ENCODE results near the gene RNF130.

The RNF130 gene, protein sequence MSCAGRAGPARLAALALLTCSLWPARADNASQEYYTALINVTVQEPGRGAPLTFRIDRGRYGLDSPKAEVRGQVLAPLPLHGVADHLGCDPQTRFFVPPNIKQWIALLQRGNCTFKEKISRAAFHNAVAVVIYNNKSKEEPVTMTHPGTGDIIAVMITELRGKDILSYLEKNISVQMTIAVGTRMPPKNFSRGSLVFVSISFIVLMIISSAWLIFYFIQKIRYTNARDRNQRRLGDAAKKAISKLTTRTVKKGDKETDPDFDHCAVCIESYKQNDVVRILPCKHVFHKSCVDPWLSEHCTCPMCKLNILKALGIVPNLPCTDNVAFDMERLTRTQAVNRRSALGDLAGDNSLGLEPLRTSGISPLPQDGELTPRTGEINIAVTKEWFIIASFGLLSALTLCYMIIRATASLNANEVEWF

DNA sequence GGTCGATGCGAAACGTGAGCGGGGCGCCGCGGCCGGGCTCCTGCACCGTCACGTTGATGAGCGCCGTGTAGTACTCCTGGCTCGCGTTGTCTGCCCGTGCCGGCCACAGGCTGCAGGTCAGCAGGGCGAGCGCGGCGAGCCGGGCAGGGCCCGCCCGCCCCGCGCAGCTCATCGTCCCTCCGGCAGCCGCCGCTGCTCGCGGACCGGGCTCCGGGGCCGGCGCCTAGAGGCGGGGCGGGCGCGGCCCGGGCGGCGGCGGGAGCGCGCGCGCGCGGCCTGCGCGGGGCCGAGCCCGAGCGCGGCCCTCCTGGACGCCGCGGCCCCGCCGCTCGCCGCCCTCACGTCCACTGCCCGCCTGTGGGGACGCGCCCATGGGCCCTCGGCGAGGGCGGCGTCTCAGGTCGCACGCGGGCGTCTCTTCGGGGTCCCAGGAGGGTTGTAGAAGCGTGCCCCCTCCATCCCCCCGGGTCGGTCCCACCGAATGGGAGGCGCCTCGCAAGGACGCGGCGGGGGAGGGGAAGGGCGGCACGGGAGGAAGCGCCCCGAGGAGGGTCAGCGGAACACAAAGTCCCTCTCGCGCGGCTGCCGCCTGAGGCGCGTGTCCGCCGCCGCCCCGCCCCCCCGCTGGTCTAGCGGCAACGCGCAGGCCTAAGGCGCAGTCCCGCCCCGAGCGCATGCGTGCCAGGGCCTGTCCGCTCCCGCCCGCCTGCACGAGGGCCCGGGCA lies at the start of gene RNF130:
TSS of gene RNF130 (minus strand) at position 229 of the 725 bp plus-strand sequence. CDS start at position 172, 57 bp downstream.
- Mint-ChIP-seq H3K4me1 (peaks cover 30% of the 10 kb centered on the region), H3K36me3 (peaks cover 10% of the 10 kb centered on the region), H3K4me3 (peak within 1 kb of the TSS; percentile 79), H3K27ac (peak within 1 kb of the TSS; percentile 78), H3K9me3 (peaks cover 2% of the 10 kb centered on the region)
- peak; percentile 89 for ATAC-seq
- DNase-seq (ENCODE audit: low spot score in 2 of 2), result peak; percentile 90 to 94

DNA sequence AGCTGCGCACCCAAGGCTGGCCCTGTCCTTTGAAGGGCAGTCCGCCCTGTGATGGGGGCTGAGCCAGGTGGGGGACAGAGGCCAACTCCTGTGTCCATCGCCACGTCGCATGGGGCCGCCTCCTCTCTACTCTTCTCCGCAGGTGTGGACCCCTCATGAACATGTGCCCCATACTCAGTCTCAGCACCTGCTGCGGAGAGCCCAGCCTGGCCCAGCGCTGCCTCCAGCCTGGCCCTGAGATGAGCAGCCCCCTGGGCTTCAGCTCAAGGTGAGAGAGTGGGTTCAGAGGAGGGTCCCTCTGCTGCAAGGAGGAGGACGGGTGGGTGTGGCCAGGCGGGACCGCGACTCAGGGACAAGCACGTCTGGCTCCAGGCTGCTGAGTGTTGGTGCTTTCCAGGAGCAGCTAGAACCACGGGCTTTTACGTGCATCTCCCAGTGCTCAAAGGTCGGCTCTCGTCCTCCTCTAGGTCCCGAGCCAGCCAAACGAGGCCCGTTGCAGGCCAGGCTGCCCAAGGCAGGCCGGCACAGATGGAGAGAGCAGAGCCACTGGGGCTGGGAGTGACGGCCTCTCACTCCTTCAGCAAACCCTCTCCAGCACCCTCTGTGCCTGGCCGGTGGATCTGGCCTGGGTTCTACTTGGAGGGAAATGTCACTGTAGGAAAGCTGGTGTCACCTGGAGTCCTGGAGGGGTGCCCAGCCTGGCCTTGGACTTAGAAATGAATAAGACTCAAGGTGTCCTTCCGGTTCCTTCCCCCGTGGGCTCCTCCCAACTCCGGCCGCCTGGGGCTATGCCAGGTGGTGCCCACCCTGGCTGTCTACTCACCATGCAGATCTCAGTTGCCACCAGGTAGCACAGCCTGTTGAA lies 48.9 kb upstream of the RNF130 start:
- peak; percentile 7 for ATAC-seq
- DNase-seq (ENCODE audit: low spot score in 2 of 2), result no peak
- Mint-ChIP-seq H3K27ac (no peak overlapping the region), H3K4me3 (no peak overlapping the region), H3K36me3 (no peaks in the 10 kb centered on the region), H3K9me3 (no peaks in the 10 kb centered on the region), H3K4me1 (no peaks in the 10 kb centered on the region)

DNA sequence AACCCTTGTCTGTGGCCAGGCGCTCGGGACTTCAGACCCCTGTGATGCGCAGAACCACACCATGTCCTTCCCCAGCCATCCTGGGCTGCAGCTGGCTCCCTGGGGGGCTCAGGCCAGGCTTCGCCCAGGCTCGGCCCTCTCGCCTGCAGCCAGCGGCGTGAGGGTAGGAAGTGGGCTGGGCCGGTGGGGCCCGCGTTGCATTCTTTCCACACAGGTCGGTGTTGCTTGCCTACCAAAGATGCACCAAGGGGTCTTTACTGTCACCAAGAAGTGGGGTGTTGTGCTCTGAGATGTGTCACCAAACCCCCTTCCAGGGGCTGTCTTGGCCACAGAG lies 48.3 kb upstream of the RNF130 start:
- no peaks in the 10 kb centered on the region for H3K9me3 Mint-ChIP-seq
- no peak overlapping the region for H3K27ac Mint-ChIP-seq
- H3K4me3 Mint-ChIP-seq, result no peak overlapping the region
- no peaks in the 10 kb centered on the region for H3K4me1 Mint-ChIP-seq
- peak; percentile 9 for ATAC-seq
- no peaks in the 10 kb centered on the region for H3K36me3 Mint-ChIP-seq
- DNase-seq (ENCODE audit: low spot score in 2 of 2), result no peak

DNA sequence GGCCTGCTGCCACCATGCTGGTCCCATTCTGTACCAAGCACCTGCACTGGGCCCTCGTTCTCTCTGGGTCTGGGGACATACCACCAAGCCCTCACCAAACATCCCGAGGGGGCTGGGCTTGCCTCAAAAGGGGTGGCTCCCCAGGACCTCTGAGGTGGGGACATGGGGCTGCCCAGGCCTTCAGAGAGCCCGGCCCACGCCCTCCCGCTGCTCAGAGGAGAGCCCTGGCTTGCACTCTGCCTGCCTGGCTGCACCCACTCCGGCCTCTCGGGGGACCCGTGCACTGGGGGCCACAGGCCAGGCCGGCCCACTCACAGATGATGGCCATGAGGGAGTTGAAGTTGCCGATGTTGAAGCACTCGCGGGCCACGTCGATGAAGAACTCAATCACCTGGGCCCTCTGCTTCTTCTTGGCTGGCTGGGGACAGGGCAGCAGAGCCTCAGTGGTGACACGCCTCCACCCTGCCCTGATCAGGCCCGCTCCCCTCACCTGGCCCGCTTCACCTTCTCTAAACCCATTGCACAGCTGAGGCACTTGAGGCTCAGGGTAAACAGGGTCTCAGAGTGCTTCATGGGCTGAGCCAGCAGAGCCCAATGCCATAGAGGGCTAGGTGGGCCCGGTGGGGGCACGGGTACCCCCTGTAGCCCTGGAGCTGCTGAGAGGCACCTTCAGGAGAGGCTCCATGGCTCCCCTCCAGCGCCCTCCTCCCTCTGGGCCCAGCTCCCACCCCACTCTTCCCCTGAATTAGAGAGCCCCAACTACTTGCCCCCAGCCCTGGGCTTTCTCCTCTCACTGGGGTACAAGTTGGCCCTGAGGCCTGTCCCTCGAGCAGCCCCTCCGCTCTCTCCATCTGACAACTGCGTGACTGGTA lies 47.7 kb upstream of the RNF130 start:
- ATAC-seq (peak; percentile 31), DNase-seq (ENCODE audit: low spot score in 2 of 2) (no peak)
- no peaks in the 10 kb centered on the region for H3K36me3 Mint-ChIP-seq
- no peaks in the 10 kb centered on the region for H3K9me3 Mint-ChIP-seq
- H3K27ac Mint-ChIP-seq, result no peak overlapping the region
- no peak overlapping the region for H3K4me3 Mint-ChIP-seq
- no peaks in the 10 kb centered on the region for H3K4me1 Mint-ChIP-seq

DNA sequence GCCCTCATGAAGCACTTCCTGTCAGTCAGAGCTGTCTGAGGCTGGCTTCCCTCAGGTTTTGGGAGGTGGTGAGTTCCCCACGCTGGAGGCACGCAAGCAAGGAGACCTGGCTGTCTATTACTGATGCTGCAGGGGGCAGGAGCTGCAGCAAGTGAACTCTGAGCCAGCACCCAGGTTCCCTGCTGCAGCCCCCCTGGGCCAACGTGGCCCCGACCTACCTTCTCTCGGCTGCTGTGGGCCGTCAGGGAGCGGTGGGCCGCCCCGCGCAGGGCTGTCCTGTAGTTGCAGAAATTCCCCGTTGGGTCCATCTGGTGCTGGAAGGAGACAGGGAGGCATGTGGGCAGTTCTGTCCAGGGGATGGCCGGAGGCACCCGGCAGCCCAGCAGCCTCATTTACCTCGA lies 46.8 kb upstream of the RNF130 start:
- H3K36me3 Mint-ChIP-seq, result no peaks in the 10 kb centered on the region
- H3K27ac Mint-ChIP-seq, result no peak overlapping the region
- no peak overlapping the region for H3K4me3 Mint-ChIP-seq
- H3K4me1 Mint-ChIP-seq, result no peaks in the 10 kb centered on the region
- ATAC-seq (no peak), DNase-seq (ENCODE audit: low spot score in 2 of 2) (no peak)
- H3K9me3 Mint-ChIP-seq, result no peaks in the 10 kb centered on the region

DNA sequence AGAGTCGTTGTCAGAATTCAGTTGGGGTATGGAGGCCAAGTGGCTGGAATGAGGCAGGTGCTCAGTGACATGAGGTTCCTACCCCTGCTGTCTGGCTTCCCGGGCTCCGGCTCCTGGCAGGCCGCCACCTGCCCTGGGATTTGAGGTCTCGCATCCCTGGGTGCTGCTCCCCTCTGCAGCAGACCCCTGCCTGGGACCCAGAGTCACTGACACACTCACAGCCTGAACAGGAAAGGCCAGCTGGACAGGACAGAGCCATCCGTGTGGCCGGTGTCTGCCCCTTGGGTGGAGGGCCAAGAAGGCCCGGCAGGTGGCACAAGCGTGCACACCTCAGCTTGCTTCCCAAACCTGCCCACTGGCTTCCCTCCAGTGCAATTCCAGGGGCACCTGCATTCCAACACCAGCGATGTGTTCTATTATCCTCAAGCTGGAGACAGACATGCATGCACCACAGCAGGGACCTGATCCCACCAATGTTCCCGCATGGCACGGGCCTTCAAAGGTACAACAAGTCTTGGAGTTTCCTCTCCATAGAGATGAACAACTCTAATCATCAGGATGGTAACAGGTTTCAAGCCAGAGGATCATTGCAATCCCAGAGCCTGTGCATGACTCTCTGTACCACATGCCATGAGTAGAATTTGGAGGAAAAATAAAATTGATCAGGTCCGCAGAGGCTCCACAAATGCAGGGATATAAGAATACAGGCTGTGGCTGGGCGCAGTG lies 45.6 kb upstream of the RNF130 start:
- Mint-ChIP-seq H3K27ac (no peak overlapping the region), H3K4me1 (no peaks in the 10 kb centered on the region), H3K4me3 (no peak overlapping the region), H3K36me3 (no peaks in the 10 kb centered on the region), H3K9me3 (no peaks in the 10 kb centered on the region)
- ATAC-seq (no peak), DNase-seq (ENCODE audit: low spot score in 2 of 2) (no peak)

DNA sequence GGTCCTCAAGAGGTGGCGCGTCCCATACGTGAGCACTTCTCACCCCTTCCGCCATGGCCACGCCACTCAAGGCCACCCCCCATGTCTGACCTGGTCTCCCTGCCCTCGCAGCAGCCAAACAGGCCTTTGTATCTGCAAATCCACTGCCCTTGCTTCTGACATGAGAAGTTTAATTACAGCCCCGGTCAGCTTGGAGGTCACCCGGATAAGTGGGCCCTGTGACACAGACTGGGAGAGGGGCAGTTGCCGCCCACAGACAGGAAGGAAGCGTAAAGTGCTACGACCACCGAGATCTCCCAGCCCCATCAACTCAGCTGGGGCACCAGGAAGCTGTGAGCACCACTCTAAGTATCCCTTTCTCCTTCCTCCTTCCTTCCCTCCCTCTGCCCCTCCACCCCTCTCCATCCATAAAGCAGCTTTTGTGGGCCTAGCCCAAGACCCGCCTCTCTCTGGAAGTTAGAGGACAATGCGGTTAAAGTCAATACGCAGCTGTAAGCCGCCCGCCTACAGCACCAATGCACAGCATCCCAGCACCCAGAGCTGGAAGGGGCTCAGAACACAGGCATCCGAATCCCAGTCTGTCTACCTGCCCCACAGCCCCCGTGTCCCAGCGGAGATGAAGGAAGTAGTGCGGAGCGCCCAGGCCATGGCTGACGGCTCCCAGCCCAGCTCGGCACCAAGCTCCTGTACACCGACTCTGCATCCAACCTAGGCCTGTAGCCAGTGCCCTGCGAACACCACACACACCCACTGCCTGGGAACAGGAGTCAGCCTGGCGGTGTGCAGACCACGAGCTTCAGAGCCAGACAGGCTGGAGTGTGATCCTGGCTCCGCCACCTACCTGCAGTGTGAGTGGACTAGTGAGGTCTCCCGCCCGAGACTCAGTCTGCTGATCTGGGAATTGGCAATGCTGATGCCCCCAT lies 44.8 kb upstream of the RNF130 start:
- DNase-seq (ENCODE audit: low spot score in 2 of 2) (no peak), ATAC-seq (no peak)
- Mint-ChIP-seq H3K4me3 (no peak overlapping the region), H3K27ac (no peak overlapping the region), H3K9me3 (no peaks in the 10 kb centered on the region), H3K36me3 (no peaks in the 10 kb centered on the region), H3K4me1 (no peaks in the 10 kb centered on the region)

DNA sequence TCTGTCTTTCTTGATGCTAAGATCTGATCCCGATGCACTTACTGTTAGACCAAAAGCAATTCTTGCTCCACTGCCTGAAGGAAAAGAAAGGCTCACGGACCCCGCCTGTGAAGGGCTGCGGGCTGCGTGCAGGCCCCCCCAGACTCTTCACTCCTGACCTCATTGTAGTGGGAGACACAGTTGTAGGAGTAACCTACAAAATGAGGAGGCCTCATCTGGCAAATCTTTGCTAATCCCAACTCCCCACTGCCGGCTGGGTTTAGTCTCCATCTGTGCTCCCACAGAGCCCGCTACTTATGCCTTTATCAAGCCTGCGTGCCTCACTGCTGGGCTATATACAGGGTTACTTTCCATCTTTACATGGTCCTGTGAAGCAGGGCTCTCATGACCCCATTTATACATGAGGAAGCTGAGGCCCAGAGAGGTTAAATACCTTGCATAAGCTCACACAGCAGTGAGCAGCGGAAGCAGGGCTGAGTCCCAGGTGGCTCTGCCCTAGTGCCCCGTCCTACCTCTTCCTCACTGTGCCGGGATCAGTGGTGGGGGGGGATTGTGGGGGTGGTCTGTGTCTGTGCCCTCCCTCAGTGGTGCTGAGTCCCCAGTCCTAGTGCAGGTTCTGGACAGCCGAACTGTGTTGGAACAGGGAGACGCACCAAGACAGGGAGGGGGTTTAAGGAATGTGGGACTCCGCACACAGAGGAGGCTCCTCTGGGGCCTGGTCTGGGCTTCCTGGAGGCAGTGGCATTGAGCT lies 43.9 kb upstream of the RNF130 start:
- no peak overlapping the region for H3K4me3 Mint-ChIP-seq

DNA sequence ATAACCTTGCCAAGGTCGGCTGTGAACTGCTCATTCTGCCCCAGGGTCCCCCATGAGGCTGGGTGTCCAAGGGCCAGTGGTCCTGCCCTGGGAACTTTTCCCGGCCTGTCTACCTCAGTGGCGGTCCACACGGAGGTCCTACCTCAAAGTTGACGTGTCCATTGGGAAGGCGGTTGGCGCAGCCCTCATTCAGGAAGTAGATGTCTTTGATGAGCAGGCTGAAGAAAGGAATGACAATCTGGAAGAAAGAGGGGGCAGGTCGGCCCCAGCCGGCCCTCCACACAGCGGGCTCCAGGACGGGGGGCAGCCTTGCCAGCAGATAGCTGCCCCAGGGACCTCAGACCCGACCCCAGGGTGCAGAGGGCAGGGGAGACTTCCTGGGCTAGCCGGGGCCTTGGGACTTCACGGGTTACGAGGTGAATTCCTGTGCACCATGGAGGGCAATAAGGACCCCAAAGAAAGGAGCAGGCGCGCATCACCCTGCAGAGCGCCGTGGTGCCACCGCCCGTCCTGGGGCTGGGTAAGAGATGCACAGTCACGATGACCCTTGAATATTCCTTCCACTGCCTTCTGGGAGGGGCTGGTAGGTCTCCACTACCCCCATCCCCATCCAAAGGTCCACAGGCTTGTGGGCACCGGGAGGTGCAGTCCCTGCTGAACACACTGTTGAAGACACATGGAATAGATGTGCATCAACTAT lies 42.9 kb upstream of the RNF130 start:
- H3K9me3 Mint-ChIP-seq, result no peaks in the 10 kb centered on the region
- H3K27ac Mint-ChIP-seq, result no peak overlapping the region
- H3K36me3 Mint-ChIP-seq, result no peaks in the 10 kb centered on the region
- no peak overlapping the region for H3K4me3 Mint-ChIP-seq
- no peak for ATAC-seq
- H3K4me1 Mint-ChIP-seq, result no peaks in the 10 kb centered on the region
- no peak for DNase-seq (ENCODE audit: low spot score in 2 of 2)

More for the DNA sequence above, 43.9 kb upstream of the RNF130 start:
- Mint-ChIP-seq H3K27ac (no peak overlapping the region), H3K4me1 (no peaks in the 10 kb centered on the region), H3K36me3 (no peaks in the 10 kb centered on the region), H3K9me3 (no peaks in the 10 kb centered on the region)
- ATAC-seq (no peak), DNase-seq (ENCODE audit: low spot score in 2 of 2) (no peak)

DNA sequence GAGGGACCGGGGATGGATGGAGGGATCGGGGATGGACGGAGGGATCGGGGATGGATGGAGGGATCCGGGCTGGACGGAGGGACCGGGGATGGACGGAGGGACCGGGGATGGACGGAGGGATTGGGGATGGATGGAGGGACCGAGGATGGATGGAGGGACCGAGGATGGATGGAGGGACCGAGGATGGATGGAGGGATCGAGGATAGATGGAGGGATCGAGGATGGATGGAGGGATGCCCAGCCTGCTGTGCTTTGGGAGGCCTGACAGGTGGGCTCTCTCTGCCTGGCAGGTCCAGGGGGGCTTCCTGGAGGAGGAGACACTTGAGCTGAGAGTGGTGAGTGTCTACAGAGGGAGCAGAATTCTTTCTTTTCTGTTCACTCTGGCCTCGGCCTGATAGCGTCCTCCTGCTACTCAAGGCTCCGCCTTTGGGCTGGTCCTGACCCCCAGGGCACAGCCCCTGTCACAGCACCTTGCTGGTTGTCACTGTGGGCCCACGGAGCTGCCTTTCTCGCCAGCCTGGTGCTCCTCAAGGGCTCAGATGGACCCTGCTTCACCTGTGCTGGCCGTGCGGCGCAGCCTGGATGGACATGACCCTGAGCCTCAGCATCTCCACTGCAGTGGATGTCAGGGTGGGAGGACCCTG lies 42.2 kb upstream of the RNF130 start:
- Mint-ChIP-seq H3K4me3 (no peak overlapping the region), H3K9me3 (no peaks in the 10 kb centered on the region), H3K36me3 (no peaks in the 10 kb centered on the region), H3K27ac (no peak overlapping the region), H3K4me1 (no peaks in the 10 kb centered on the region)
- no peak for ATAC-seq
- DNase-seq (ENCODE audit: low spot score in 2 of 2), result no peak

DNA sequence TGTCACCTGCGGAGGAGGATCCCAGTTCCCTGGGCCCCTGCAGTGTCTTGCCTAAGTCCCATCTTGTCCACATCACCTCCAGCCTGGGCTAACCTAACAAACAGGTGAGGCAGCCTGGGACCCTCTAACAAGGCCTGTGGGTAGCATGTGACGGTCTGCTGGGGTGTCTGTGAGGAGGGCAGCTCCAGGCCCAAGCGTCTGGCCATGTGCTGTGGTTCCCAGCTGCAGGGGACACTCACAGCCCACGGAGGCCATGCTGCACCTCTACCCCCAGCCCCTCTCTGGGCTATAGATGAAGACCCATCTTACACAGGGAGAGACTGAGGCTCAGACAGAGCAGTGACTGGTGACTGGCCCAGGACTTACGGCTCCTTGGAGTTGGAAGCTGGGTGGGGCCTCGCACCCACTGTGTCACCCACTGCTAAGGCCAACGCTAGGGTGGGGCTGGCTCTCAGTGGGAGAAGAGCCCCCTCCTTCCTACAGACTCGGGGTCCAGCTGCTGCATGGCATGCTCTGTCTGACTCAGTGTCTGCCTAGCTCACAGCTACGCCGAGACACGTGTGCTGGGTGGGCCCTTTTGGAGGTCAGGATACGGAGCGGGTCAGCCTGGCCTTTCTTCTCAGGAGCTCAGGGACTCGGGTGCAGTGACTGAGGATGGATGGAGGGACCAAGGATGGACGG lies 40.8 kb upstream of the RNF130 start:
- H3K36me3 Mint-ChIP-seq, result no peaks in the 10 kb centered on the region
- H3K4me1 Mint-ChIP-seq, result no peaks in the 10 kb centered on the region
- peak; percentile 17 for ATAC-seq
- no peak overlapping the region for H3K27ac Mint-ChIP-seq
- DNase-seq (ENCODE audit: low spot score in 2 of 2), result no peak
- peaks cover 4% of the 10 kb centered on the region for H3K9me3 Mint-ChIP-seq
- no peak overlapping the region for H3K4me3 Mint-ChIP-seq

All from stimulated activated effector memory CD8-positive, alpha-beta T cell treated with anti-CD3 and anti-CD28 coated beads, Interleukin-12 subunit alpha, Interleukin-12 subunit beta, amount 100 ng/mL, for 72 hours (primary cell).